Smooth muscle cell (in vitro differentiated cells): ENCODE data around the gene PRKAG1. TPM values are rescaled to one million over a fixed set of nuclear protein-coding genes. Genes with fewer than 3 reads are reported as not detected.

Source experiments
- DNase-seq: peaks from one replicate; lab custom pipeline; 2025; ENCODE audit not compliant: unreplicated experiment; lab: John Stamatoyannopoulos, UW
- H2AFZ ChIP-seq: fragments of 200-600 bp; sonication (generic); 2 replicates; pipeline ENCODE4 v1.6.0; 2016; ENCODE audit warnings: antibody characterized with exemption, low read depth, mild to moderate bottlenecking
- H3F3A ChIP-seq: fragments of 200-600 bp; sonication (generic); 2 replicates; pipeline ENCODE4 v1.6.0; 2017; ENCODE audit warnings: antibody characterized with exemption, low read depth
- H3K27ac ChIP-seq: fragments of 200-600 bp; sonication (generic); 2 replicates; pipeline ENCODE4 v1.5.1; 2016; ENCODE audit warnings: low read depth, mild to moderate bottlenecking
- H3K27me3 ChIP-seq: fragments of 200-600 bp; sonication (generic); 2 replicates; pipeline ENCODE4 v1.6.1; 2016; ENCODE audit warnings: low read depth, mild to moderate bottlenecking
- H3K36me3 ChIP-seq: fragments of 200-600 bp; sonication (generic); 2 replicates; pipeline ENCODE4 v1.5.1; 2016; ENCODE audit warnings: low read depth
- H3K4me1 ChIP-seq: fragments of 200-600 bp; sonication (generic); 2 replicates; pipeline ENCODE4 v1.5.1; 2016; ENCODE audit warnings: low read depth
- H3K4me2 ChIP-seq: fragments of 200-600 bp; sonication (generic); 2 replicates; pipeline ENCODE4 v1.6.0; 2016; ENCODE audit warnings: mild to moderate bottlenecking
- H3K4me3 ChIP-seq: fragments of 200-600 bp; sonication (generic); 2 replicates; pipeline ENCODE4 v1.5.1; 2016; ENCODE audit warnings: mild to moderate bottlenecking
- H3K79me2 ChIP-seq: fragments of 200-600 bp; sonication (generic); 2 replicates; pipeline ENCODE4 v1.6.0; 2016; ENCODE audit warnings: low read depth, mild to moderate bottlenecking
- H3K9ac ChIP-seq: fragments of 200-600 bp; sonication (generic); 2 replicates; pipeline ENCODE4 v1.6.0; 2016; ENCODE audit warnings: low read depth
- H3K9me3 ChIP-seq: fragments of 200-600 bp; sonication (generic); replicated peaks from 2 replicates; pipeline ENCODE4 v1.5.1; 2016; ENCODE audit warnings: low read depth
- H4K20me1 ChIP-seq: fragments of 200-600 bp; sonication (generic); 2 replicates; pipeline ENCODE4 v1.6.0; 2016; ENCODE audit warnings: low read depth
- WGBS: methylation state at CpG from one replicate; pipeline ENCODE4 v1.1.7; 2016; ENCODE audit warnings: low lambda C conversion rate; 5-methylcytosine and 5-hydroxymethylcytosine counted together
- polyA plus RNA-seq: library from polyadenylated mRNA; unstranded; fragments of >200 nt; fragmentation: Nextera tagmentation; extraction: Ambion mirVana; gene quantifications from 2 replicates; pipeline ENCODE4 v1.2.1, GENCODE V29; 2016
- total RNA-seq: library from RNA; depleted of rRNA; stranded (reverse); fragments of >200 nt; gene quantifications from 2 replicates; pipeline ENCODE4 v1.2.3, GENCODE V29; 2014
- TF ChIP-seq, protein P1 (sequence below): fragments of 200-600 bp; sonication (generic); IDR thresholded peaks from 2 replicates; pipeline ENCODE4 v1.5.1; 2017; ENCODE audit warnings: borderline replicate concordance, mild to moderate bottlenecking, antibody characterized with exemption; ENCODE audit not compliant: insufficient read depth, poor library complexity, severe bottlenecking

The PRKAG1 gene
- total and polyA plus RNA-seq, 2 experiments from 2014 or later = 42.5 to 62.6 TPM

- Histone ChIP-seq H3K4me2 (no peak overlapping the region), H3F3A (no peaks in the 10 kb centered on the region), H3K4me3 (no peak overlapping the region), H3K27me3 (peaks cover 98% of the 10 kb centered on the region), H3K4me1 (peaks cover 17% of the 10 kb centered on the region), H3K9me3 (no peaks in the 10 kb centered on the region), H3K9ac (no peak overlapping the region), H3K79me2 (no peaks in the 10 kb centered on the region), H3K27ac (no peak overlapping the region), H3K36me3 (no peaks in the 10 kb centered on the region), H2AFZ (no peak overlapping the region), H4K20me1 (no peaks in the 10 kb centered on the region)
- 76% methylated on average over 6 of the region's 6 CpGs for WGBS
- DNase-seq = no peak
- TF ChIP-seq, protein P1, sequence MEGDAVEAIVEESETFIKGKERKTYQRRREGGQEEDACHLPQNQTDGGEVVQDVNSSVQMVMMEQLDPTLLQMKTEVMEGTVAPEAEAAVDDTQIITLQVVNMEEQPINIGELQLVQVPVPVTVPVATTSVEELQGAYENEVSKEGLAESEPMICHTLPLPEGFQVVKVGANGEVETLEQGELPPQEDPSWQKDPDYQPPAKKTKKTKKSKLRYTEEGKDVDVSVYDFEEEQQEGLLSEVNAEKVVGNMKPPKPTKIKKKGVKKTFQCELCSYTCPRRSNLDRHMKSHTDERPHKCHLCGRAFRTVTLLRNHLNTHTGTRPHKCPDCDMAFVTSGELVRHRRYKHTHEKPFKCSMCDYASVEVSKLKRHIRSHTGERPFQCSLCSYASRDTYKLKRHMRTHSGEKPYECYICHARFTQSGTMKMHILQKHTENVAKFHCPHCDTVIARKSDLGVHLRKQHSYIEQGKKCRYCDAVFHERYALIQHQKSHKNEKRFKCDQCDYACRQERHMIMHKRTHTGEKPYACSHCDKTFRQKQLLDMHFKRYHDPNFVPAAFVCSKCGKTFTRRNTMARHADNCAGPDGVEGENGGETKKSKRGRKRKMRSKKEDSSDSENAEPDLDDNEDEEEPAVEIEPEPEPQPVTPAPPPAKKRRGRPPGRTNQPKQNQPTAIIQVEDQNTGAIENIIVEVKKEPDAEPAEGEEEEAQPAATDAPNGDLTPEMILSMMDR = no peak
Measured at GRCh38 chr12:48982397-48983080, 36.0 kb downstream of the PRKAG1 start.

GRCh38 chr12:48981757-48982157, 36.8 kb downstream of the PRKAG1 start:
- 24% methylated on average over 13 of the region's 13 CpGs for WGBS

GRCh38 chr12:48980953-48981756, 37.4 kb downstream of the PRKAG1 start:
- H3K9me3 ChIP-seq = no peaks in the 10 kb centered on the region
- H2AFZ ChIP-seq = no peak overlapping the region
- H3K4me3 ChIP-seq = peak overlapping the region; percentile 22
- TF ChIP-seq, protein P1 = peak; percentile 9
- H4K20me1 ChIP-seq = no peaks in the 10 kb centered on the region
- 6% methylated on average over 55 of the region's 91 CpGs for WGBS
- H3K27ac ChIP-seq = no peak overlapping the region
- H3K36me3 ChIP-seq = no peaks in the 10 kb centered on the region
- H3K4me2 ChIP-seq = peak overlapping the region; percentile 65
- H3K27me3 ChIP-seq = peaks cover 98% of the 10 kb centered on the region
- H3F3A ChIP-seq = no peaks in the 10 kb centered on the region
- no peak overlapping the region for H3K9ac ChIP-seq
- no peak for DNase-seq
- no peaks in the 10 kb centered on the region for H3K79me2 ChIP-seq
- peaks cover 17% of the 10 kb centered on the region for H3K4me1 ChIP-seq

More at GRCh38 chr12:48981757-48982157, 36.8 kb downstream of the PRKAG1 start:
- H3K9me3 ChIP-seq = no peaks in the 10 kb centered on the region
- no peak overlapping the region for H3K4me3 ChIP-seq
- no peaks in the 10 kb centered on the region for H3F3A ChIP-seq
- peaks cover 98% of the 10 kb centered on the region for H3K27me3 ChIP-seq
- no peaks in the 10 kb centered on the region for H3K36me3 ChIP-seq
- no peaks in the 10 kb centered on the region for H3K79me2 ChIP-seq
- peaks cover 17% of the 10 kb centered on the region for H3K4me1 ChIP-seq
- no peak overlapping the region for H2AFZ ChIP-seq
- no peak overlapping the region for H3K27ac ChIP-seq
- TF ChIP-seq, protein P1 = no peak
- no peak for DNase-seq
- no peak overlapping the region for H3K9ac ChIP-seq
- peak overlapping the region; percentile 65 for H3K4me2 ChIP-seq
- no peaks in the 10 kb centered on the region for H4K20me1 ChIP-seq
